Activated T-cell treated with anti-CD3 and anti-CD28 coated beads, Interleukin-2, amount 50 U/mL, for 72 hours (primary cell): ENCODE measurements around the gene NDUFB8. TPM values are rescaled to one million over a fixed set of nuclear protein-coding genes. Genes with fewer than 3 reads are reported as not detected.

Experiments
- ATAC-seq, 2 donors: fragments of 150-1000 bp; cut with Tn5 transposase; replicated peaks in 1 of 2; 2 replicates each; pipeline ENCODE4 v1.10.0; 2021; ENCODE audit warnings: moderate library complexity in 2 of 2, mild to moderate bottlenecking in 1 of 2
- DNase-seq, 2 donors: peaks; one replicate each; pipeline ENCODE4 v3.0.0; 2021 to 2022; ENCODE audit warnings: mixed read lengths in 1 of 2
- H3K27ac Mint-ChIP-seq: one replicate; pipeline ENCODE4 v1.8.0; 2022; ENCODE audit warnings: mild to moderate bottlenecking, moderate library complexity, mixed read lengths
- H3K27me3 Mint-ChIP-seq: one replicate; pipeline ENCODE4 v1.8.0; 2022; ENCODE audit warnings: low read depth, mixed read lengths
- H3K36me3 Mint-ChIP-seq, 2 donors: one replicate each; pipeline ENCODE4 v1.8.0; 2022; ENCODE audit warnings: mixed read lengths in 2 of 2, mild to moderate bottlenecking in 1 of 2; ENCODE audit not compliant: insufficient read depth in 2 of 2
- H3K4me1 Mint-ChIP-seq: one replicate; pipeline ENCODE4 v1.8.0; 2022; ENCODE audit warnings: low read depth, mixed read lengths
- H3K4me3 Mint-ChIP-seq, 2 donors: one replicate each; pipeline ENCODE4 v1.8.0; 2022; ENCODE audit warnings: mild to moderate bottlenecking in 2 of 2, mixed read lengths in 2 of 2, moderate library complexity in 2 of 2
- H3K9me3 Mint-ChIP-seq, 2 donors: one replicate each; pipeline ENCODE4 v1.8.0; 2022; ENCODE audit warnings: mixed read lengths in 2 of 2
- total RNA-seq, 2 donors: library from RNA; stranded (reverse); gene quantifications; one replicate each; pipeline ENCODE4 v1.2.3, GENCODE V29; 2022

Gene NDUFB8
- total RNA-seq, 2 donors from 2014 or later: 327 to 390 TPM

DNA sequence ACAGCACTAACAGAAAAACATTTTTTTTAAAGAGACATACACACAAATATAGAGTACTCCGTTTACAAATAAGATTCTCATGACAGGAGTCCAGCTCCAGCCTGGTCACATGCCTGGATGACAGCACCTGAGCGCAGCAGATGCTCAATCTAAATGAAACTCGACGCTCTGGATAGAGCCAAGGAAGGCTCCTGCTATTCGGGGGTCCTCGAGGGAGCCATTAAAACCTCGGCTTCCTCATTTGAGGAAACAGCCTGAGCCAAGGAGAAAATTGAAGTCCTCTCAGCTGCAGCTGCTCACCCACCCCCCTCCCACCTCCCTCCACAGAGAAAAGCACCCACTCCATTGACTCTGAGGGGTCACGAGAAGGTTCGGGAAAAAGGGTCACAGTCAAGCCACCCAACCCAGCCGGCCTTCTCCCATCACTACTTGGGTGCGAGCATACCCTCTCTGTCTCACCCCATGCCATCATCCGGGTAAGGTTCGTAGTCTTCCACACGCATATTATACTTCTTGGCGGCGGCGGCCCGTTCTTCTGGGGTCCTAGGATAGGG, 673 bp downstream of the NDUFB8 start:
- peak overlapping the region; percentile 95 for H3K27ac Mint-ChIP-seq
- DNase-seq (no peak), ATAC-seq (peak; percentile 4 to 8)
- no peaks in the 10 kb centered on the region for H3K9me3 Mint-ChIP-seq
- peak overlapping the region; percentile 87 to 98 for H3K4me3 Mint-ChIP-seq
- peaks cover 47% of the 10 kb centered on the region for H3K4me1 Mint-ChIP-seq
- H3K27me3 Mint-ChIP-seq: no peaks in the 10 kb centered on the region
- H3K36me3 Mint-ChIP-seq: peaks cover 13 to 18% of the 10 kb centered on the region in 2 donors

- H3K4me1 Mint-ChIP-seq: peaks cover 46% of the 10 kb centered on the region
- H3K9me3 Mint-ChIP-seq: no peaks in the 10 kb centered on the region
- no peaks in the 10 kb centered on the region for H3K27me3 Mint-ChIP-seq
- H3K4me3 Mint-ChIP-seq: peak overlapping the region; percentile 87 to 98
- H3K36me3 Mint-ChIP-seq: peaks cover 16 to 25% of the 10 kb centered on the region in 2 donors
- peak overlapping the region; percentile 95 for H3K27ac Mint-ChIP-seq
- ATAC-seq (peak; percentile 63 to 68), DNase-seq (peak; percentile 38 to 48)
Measured at GRCh38 chr10:100528123-100528886, 1.4 kb downstream of the NDUFB8 start.

DNA sequence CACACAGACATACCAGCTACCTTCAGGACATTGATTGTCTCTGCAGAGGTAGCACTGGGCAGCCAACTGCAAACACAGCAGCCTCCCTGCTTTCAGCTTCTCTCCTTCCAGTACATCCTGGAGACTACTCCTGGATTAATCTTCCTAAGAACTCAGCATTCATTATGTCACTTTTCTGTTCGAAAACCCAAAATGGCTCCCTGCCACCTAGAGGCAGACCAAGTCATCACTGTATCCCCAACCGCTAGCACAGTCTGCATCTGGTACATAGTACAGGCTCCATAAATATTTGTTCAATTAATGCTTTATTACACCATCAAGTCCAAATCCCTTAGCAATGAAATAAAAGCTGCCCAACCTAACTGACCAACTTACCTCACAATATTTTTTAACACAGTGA, 5.0 kb downstream of the NDUFB8 start:
- H3K4me1 Mint-ChIP-seq: peaks cover 27% of the 10 kb centered on the region
- DNase-seq (no peak), ATAC-seq (no peak)
- no peak overlapping the region for H3K27ac Mint-ChIP-seq
- H3K4me3 Mint-ChIP-seq: no peak overlapping the region
- no peaks in the 10 kb centered on the region for H3K27me3 Mint-ChIP-seq
- H3K36me3 Mint-ChIP-seq: peaks cover 15 to 25% of the 10 kb centered on the region in 2 donors
- no peaks in the 10 kb centered on the region for H3K9me3 Mint-ChIP-seq

DNA sequence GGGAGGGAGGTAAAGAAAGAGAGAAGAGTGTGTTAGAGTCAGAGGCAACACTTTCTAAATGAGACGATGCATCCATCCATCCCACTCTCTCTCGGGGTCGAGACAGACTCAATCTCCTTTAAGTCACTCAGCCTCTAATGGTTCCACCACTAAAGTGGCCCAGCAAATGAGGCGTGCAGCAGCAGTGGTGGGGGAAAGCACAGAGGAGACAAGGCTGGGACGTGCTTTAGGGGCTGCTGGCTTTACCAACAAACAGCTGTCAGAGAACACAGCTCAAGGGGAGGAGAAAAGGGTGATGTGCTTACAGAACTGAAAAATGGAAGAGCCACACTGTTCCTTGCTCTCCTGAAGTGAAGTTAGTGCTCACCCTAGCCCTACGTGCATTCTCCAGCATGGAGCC, 5.5 kb downstream of the NDUFB8 start:
- no peak overlapping the region for H3K27ac Mint-ChIP-seq
- no peak for DNase-seq
- no peak overlapping the region for H3K4me3 Mint-ChIP-seq

GRCh38 chr10:100522945-100523344, 6.7 kb downstream of the NDUFB8 start:
- DNase-seq (no peak), ATAC-seq (no peak)
- Mint-ChIP-seq H3K36me3 (peaks cover 10 to 21% of the 10 kb centered on the region in 2 donors), H3K4me3 (no peak overlapping the region), H3K4me1 (peaks cover 31% of the 10 kb centered on the region), H3K9me3 (no peaks in the 10 kb centered on the region), H3K27ac (no peak overlapping the region), H3K27me3 (no peaks in the 10 kb centered on the region)

More for the DNA sequence above, 5.5 kb downstream of the NDUFB8 start:
- Mint-ChIP-seq H3K4me1 (peaks cover 28% of the 10 kb centered on the region), H3K27me3 (no peaks in the 10 kb centered on the region), H3K36me3 (peaks cover 14 to 25% of the 10 kb centered on the region in 2 donors), H3K9me3 (no peaks in the 10 kb centered on the region)
- no peak for ATAC-seq

GRCh38 chr10:100522107-100522801, 7.4 kb downstream of the NDUFB8 start:
- ATAC-seq (no peak), DNase-seq (no peak)
- H3K27ac Mint-ChIP-seq: peak overlapping the region; percentile 85
- H3K4me3 Mint-ChIP-seq: no peak overlapping the region
- H3K4me1 Mint-ChIP-seq: peaks cover 29% of the 10 kb centered on the region
- H3K36me3 Mint-ChIP-seq: peaks cover 10 to 25% of the 10 kb centered on the region in 2 donors
- H3K27me3 Mint-ChIP-seq: no peaks in the 10 kb centered on the region
- no peaks in the 10 kb centered on the region for H3K9me3 Mint-ChIP-seq

GRCh38 chr10:100520811-100521210, 8.9 kb downstream of the NDUFB8 start:
- Mint-ChIP-seq H3K9me3 (no peaks in the 10 kb centered on the region), H3K36me3 (peaks cover 10 to 23% of the 10 kb centered on the region in 2 donors), H3K4me1 (peaks cover 33% of the 10 kb centered on the region), H3K4me3 (no peak overlapping the region), H3K27me3 (no peaks in the 10 kb centered on the region), H3K27ac (peak overlapping the region; percentile 36)
- DNase-seq (no peak), ATAC-seq (no peak)

DNA sequence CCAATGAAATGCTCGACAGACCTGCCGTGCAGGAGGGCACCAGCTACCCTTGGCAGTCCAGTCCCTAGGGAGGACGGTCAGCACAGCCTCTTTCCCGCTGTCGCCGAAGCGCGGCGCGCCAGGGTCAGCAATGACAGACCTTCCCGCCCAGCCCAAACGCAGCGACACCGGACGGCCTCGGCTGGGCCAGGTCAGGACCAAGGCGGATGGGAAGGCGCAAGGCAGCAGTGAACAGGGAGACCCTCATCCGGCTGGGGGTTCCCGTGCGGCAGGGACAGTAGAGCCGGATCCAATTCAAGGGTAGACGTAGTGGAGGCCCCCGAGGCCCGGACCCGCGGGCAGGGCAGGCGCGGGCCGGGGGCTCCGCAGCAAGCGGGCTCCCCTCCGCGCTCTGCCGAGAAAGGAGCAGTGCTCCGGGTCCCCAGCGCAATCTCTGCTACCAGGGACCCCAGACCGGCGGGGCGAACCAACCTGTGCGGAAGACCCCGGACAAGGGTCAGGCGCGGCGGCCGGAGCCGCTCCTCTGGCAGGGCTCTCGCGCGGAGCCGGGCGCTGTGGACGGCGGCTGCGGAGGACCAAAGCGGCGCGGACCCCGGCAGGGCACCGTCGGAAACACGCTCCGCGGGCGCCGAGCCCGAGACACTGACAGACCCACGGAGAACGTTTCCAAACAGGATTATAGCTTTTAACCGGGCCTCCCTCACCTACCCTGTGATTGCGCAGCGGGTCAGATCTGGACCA, 10.2 kb downstream of the NDUFB8 start, which contains the start of gene SEC31B:
Gene SEC31B (minus strand): TSS at position 551 of the 741 bp plus-strand sequence. CDS start 2,909 bp downstream, outside the sequence.
- Mint-ChIP-seq H3K36me3 (peaks cover 8 to 21% of the 10 kb centered on the region in 2 donors), H3K27ac (peak within 1 kb of the TSS; percentile 36), H3K27me3 (no peaks in the 10 kb centered on the region), H3K9me3 (no peaks in the 10 kb centered on the region), H3K4me1 (peaks cover 33% of the 10 kb centered on the region), H3K4me3 (peak within 1 kb of the TSS; percentile 42 to 58)
- DNase-seq (no peak), ATAC-seq (peak; percentile 13 to 16)

DNA sequence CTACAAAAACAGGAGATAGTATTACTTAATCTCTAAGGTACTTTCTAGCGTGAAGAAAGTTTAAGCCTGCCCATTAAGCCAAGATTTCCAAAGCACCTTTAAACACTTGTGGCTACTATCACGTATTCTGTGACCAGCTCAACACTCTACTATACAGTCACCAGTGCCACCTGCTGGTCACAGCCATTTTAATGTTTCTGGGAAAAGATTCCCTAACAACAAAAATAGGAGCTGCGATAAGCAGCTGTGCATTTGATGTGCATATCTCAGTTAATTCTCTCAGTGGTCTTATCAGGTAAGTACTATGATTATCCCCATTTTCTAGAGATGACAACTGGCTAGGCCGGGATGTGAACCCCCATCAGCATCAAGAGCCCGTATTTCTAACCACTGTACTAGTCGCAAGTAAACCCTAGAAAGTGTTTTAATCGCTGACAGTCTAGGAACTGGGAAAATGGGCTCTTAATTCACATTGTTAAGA, 10.9 kb downstream of the NDUFB8 start:
- Mint-ChIP-seq H3K27me3 (no peaks in the 10 kb centered on the region), H3K9me3 (no peaks in the 10 kb centered on the region), H3K36me3 (peaks cover 7 to 23% of the 10 kb centered on the region in 2 donors), H3K27ac (peak overlapping the region; percentile 3), H3K4me3 (peak overlapping the region in 1 of 2 donors; percentile 42), H3K4me1 (peaks cover 28% of the 10 kb centered on the region)
- ATAC-seq (peak; percentile 76 to 82), DNase-seq (peak; percentile 59 to 68)

- H3K4me1 Mint-ChIP-seq: peaks cover 39% of the 10 kb centered on the region
- no peaks in the 10 kb centered on the region for H3K27me3 Mint-ChIP-seq
- peaks cover 9 to 24% of the 10 kb centered on the region in 2 donors for H3K36me3 Mint-ChIP-seq
- ATAC-seq (no peak), DNase-seq (no peak)
- no peaks in the 10 kb centered on the region for H3K9me3 Mint-ChIP-seq
- H3K4me3 Mint-ChIP-seq: no peak overlapping the region
- H3K27ac Mint-ChIP-seq: peak overlapping the region; percentile 20
Measured at GRCh38 chr10:100516847-100517246, 12.8 kb downstream of the NDUFB8 start.

DNA sequence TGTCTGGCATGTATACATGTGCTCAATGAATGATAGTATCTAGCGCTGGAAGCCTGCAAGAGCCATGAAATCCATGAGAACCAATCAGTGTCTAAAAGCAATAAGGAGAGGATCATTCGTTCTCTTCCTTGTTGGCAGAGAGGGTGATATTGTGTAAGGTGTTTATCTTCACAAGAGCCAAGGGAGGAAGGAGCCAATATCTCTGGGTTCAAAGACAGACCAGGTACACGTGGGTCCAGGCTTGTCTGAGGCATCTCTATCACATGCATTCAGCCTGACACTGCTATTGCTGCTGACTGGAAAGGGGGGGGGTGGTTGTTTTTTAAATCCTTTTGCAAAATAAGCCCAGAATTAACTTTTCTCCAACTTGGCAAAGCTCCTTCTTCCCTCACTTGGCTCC, 14.1 kb downstream of the NDUFB8 start:
- Mint-ChIP-seq H3K4me3 (no peak overlapping the region), H3K36me3 (peaks cover 12 to 30% of the 10 kb centered on the region in 2 donors), H3K9me3 (no peaks in the 10 kb centered on the region), H3K27ac (no peak overlapping the region), H3K27me3 (no peaks in the 10 kb centered on the region), H3K4me1 (peaks cover 51% of the 10 kb centered on the region)
- no peak for DNase-seq
- ATAC-seq: no peak

DNA sequence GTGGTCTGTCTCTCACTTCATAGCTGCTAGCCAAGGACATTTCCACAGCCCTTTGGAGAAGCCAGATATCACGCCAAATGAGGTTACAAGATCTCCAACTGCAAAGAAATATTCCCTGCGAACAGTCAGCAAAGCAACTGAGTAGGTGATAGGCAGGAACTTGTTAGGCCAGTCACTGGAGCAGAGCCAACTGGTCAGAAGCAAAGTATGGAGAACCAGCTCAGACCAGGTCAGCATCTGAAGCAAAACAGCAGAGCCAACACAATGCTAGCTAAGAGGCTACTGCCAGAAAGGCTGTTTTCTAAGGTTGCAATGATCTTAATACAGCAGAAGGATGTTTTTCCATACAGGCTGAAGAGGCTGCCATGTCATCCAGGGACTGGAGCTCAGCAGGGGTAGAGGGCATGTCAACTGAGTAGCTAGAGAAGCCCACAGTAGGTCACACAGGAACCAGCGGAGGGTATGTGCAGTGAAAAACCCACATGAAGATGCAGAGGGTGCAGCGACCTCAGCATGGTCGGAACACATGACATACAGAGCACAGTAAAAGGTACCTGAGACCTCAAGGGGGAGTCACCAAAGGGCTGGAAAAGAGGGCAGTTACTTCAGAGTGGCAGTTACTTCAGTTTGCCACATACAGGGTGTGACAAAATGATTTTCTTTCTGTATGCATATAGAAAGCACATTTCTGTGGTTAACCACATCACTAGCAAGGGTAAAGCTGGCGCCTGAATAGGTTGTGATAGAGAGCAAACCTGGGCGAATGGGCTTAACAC, 18.9 kb downstream of the NDUFB8 start:
- H3K27ac Mint-ChIP-seq: peak overlapping the region; percentile 89
- peak overlapping the region; percentile 66 to 86 for H3K4me3 Mint-ChIP-seq
- H3K27me3 Mint-ChIP-seq: no peaks in the 10 kb centered on the region
- H3K9me3 Mint-ChIP-seq: no peaks in the 10 kb centered on the region
- DNase-seq: peak; percentile 77 to 88
- peaks cover 73% of the 10 kb centered on the region for H3K4me1 Mint-ChIP-seq
- H3K36me3 Mint-ChIP-seq: peaks cover 18 to 27% of the 10 kb centered on the region in 2 donors
- peak; percentile 75 to 79 for ATAC-seq
